Right hindlimb (tissue), 1 donor: Measurements from ENCODE around the gene TPCN1.

ENCODE experiments used
- DNase-seq: peaks from one replicate; pipeline ENCODE4 v3.0.0-alpha.2; 2018

Gene TPCN1

GRCh38 chr12:113347892-113348291 is 126.6 kb downstream of the TPCN1 start:
- no peak for DNase-seq
